HuH-7.5 (cell line): ENCODE measurements around the gene SGCD.
"Not testable (repeated sequence)": the region's sequence is repeated elsewhere in the genome, so short reads cannot be mapped to it uniquely, and the experiment has no call there.

ENCODE experiments used
- DNase-seq: peaks from one replicate; pipeline ENCODE4 v3.0.0; 2011; ENCODE audit warnings: low spot score

Gene SGCD

DNA sequence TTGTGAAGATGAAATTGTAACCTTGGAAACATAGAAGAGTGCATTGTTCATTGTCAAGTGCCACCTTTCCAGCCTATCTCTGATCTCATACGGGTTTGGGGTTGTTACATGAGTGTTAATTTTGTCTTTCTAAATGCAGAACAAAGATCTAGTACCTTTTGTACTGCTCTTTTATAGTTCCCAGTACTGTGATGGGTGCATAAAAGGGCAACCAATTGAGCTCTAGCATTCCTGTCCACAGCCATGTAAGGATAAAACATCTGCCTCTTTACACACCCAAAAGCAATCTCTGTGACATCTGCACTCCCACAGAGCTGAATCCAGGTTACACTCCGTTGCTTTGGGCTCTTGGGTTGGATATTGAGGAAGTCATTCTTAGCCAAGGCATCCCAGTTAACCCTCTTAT lies 255.2 kb downstream of the SGCD start:
- DNase-seq = no peak

DNA sequence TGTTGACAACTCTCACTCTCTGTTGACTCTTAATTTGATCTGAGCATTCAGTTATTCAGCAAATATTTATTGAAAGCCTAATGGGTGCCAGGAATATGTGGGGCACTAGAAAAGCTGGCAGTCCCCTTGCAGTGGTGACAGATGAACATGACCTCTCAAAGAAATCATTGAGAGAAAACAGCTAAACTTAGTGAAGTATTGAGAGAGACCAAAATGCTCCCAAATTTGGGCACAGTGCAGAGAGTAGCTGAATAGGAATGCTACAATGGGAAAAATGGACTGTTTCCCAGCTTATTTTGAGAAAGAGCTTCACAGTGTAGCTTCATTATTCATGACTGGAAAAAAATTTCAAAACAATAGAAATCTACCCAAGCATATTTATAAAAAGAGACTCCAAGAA lies 257.9 kb downstream of the SGCD start:
- no peak for DNase-seq

DNA sequence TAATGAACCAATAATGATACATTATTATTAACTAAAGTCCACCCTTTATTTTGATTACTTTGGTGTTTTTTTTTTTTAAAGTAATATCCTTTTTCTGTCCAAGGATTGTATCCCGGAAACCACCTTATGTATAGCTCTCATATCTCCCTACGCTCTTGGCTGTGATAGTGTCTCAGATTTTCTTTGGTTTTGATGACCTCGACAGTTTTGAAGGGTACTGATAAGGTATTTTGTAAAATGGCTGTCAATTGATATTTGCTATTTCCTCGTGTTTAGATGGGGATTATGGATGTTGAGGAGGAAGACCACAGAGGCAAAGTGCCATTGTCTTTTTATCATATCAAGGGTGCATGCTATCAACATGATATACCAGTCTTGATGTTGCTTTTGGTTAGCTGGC lies 259.0 kb downstream of the SGCD start:
- DNase-seq = no peak

DNA sequence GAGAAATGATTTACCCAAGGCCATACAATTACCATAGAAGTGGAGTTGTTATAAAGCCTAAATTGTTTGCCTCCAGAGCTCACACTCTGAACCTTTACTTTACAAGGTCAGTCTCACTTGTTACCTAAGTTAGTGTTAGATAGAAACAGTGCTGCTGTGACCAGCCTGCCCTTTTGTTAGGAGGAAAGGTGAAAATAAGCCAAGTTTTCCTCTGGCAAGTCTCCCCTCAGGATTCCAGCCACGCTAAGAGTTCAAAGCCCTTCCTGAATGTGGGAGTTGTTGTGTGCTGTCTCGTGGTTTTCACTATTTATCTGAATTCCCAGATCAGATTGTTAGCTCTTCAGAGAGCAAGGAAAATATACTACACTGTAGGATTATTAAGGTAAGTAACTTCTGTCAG lies 260.0 kb downstream of the SGCD start:
- DNase-seq = no peak

DNA sequence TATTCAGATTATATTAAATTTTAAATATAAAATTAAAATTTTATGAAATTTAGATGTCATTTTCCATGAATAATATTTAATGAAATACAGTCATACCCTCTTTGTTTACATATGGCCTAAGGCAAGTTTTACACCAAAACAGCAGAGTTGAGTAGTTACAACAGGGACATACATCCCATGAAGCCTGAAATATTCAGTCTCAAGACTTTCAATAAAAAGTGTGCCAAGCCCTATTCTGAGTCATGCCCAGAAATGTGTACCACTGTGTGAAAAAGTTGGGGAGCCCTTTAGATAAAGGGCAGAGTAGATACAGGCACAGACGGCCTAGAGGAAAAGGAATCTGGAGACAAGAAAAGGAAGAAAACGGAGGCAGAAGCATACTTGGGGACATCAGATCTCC lies 261.3 kb downstream of the SGCD start:
- DNase-seq = no peak

DNA sequence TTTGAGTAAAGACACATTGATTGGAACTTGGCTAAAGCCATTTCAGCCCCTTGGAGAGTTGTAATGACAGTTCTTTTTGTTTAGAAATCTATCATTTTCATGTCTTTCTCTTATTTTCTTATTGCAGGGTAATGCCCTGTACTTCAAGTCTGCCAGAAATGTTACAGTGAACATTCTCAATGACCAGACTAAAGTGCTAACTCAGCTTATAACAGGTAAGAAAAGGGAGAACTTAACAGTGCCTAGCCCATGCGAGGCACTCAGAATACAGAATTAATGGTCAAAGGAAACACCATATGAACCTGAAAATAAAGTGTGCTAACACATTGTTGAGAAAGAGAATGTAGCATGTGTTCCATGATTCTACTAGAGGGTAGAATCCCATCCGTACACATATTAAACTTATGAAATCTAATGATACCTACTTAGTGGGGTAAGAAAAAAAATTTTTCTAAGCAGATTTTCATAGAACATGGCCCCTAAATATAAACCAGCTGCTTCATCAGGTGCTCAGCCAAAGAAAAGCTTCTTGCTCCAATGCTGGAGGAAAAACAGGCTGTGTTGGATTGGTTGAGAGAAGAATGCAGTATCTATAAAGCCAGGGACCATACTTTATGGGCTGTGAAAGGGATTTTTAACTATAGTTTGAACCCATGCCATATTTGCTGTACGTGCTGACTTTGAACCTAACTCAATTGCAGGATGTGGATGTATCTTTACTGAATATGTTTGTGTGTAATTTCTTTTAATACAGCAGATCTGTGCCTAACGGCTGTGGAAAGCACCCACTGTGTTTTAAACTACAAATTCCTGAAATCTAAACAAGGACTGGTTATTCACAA lies 262.4 kb downstream of the SGCD start:
- no peak for DNase-seq

DNA sequence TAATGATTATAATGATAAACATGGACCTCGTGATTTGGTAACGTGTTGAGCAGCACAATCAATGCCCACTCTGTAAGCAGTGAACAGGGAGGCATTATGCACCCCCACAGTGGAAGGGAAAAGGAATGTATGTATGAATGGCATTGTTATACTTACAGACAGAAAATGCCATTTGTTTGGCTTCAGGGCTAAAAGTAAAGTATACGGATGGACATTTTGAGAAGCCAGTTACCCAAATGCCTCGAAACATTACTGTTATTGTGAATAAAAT lies 262.9 kb downstream of the SGCD start:
- DNase-seq = no peak

DNA sequence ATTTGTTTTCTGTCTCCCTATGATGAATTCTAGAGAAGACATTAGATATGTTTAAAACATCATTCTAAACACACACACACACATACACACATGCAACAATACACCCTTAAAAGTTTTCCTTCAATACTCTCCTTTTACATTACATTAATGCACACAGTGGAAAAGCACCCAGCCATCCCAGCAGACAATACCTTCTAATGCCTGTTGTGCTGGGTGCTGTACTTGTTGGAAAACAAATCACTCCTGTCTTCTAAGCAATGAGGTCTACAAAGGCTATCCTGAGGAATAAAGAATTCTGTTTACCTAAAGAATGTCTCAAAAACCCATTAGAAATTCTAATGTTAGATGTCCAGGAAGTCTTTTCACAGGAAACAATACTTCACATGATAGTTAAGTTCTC lies 264.0 kb downstream of the SGCD start:
- no peak for DNase-seq

DNA sequence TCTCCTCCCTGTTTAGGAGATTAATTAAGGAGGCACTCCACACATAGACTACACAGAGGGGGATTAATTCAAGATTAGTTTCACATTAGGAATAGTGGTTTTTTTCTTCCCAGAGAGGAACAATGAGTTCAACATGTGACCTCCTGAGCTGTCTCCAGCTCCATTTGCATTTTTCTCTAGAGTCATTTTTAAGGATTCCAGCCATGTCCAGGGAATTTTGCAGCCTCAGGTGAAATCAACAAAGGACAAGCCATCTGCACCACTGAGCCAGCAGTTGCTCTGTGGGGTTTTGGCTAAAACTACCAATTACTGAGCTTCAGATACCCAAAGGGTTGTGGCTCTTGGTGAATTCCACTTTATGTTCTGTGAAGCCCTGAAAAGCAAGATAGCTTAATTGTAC lies 264.7 kb downstream of the SGCD start:
- DNase-seq = no peak

DNA sequence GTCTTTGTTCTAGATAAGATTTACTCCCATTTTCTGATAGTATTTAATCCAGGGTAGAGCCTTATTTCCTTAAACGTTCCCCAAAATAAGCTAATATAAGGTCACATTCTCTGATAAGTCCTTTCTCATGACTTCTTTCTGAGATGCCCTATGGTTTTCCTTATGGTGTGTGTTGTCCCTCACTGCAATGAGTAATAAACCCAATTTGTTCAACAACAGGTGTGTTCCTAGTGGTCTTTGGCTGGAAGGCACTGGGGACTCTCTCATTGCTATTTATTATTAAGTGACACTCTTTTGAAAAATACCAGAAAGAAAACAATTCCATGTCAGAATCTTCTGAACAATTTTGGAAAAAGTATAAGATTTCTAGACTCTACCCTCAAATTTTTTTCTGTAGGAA lies 266.6 kb downstream of the SGCD start:
- no peak for DNase-seq

DNA sequence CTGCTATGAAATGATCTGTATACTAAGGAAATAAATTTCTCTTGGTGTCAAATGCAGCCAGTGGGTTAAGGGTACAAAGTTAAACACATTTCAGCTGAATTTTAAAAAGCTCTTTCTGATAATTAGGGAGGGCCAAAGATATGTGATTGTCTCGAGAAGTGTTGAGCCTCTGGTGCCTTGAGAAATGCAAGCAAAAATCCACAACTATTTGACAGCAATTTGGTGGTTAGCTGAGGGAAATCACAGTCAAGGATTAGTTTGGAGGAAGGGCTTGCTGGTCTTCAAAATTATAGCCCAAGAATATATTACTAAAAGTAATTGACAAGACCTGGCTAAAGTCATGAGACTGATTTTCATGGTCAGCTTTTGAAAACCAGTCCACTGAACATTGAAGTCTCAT lies 267.4 kb downstream of the SGCD start:
- no peak for DNase-seq

DNA sequence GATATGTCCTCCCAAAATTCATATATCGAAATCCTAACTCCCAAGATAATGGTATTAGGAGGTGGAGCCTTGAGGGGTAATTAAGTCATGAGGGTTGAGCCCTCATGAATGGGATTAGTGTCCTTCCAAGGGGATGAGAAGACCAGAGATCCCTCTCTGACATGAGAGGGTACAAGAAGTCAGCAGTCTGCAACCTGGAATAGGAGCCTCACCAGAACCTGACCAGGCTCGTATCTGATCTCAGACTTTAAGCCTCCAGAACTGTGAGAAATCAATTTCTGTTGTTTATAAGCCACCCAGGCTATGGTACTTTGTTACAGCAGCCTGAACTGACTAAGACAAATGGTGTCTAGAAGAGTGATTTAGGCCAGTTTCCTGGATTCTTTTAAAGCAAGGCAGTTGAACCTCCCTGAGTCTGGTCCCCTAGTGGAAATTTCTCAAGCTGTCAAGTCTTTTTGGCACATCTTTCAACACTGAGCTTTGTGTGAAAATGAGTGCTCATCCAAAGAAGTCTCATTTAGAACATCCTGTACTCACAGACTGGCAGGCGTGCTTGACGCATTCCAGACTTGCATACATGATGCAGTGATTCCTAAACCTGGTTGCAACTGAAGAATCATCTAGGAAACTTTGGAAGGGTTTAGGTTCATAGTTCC lies 268.3 kb downstream of the SGCD start:
- DNase-seq = no peak

DNA sequence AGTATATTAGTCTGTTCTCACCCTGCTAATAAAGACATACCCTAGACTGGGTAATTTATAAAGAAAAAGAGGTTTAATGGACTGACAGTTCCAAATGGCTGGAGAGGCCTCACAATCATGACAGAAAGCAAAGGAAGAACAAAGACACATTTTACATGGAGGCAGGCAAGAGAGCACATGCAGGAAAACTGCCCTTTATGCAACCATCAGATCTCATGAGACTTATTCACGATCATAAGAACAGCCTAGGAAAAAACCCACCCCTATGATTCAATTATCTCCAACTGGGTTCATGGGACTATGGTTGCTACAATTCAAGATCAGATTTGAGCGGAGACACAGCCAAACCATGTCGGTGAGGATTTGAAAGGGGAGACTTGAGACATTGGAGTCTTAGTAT lies 270.3 kb downstream of the SGCD start:
- DNase-seq = no peak

DNA sequence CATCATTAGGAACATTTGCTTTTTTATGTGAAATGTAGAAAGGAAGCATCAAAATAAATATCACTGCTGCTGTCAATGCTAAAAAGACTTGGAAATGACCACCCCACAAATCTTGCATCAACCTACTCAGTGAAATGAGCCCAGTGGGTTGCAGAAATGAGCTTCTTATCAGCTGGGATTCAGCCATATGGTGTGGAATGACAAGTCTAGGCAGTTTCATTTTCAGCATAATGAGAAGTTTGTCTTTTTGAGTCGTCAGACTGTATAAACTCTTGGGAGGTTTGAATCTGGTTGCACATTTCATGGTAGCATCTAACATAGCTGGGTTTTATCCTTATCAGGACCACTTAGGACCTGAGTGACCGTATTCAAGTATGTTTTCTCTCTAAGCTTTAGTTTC lies 272.0 kb downstream of the SGCD start:
- DNase-seq = no peak

DNA sequence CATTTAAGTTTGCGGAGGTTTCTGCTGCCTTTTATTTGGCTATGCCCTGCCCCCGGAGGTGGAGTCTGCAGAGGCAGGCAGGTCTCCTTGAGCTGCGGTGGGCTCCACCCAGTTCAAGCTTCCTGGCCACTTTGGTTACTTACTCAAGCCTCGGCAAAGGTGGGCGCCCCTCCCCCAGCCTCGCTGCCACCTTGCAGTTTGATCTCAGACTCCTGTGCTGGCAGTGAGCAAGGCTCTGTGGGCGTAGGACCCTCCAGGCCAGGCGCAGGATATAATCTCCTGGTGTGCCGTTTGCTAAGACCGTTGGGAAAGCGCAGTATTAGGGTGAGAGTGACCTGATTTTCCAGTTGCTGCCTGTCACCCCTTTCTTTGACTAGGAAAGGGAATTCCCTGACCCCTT lies 283.6 kb downstream of the SGCD start:
- not testable (repeated sequence) for DNase-seq

DNA sequence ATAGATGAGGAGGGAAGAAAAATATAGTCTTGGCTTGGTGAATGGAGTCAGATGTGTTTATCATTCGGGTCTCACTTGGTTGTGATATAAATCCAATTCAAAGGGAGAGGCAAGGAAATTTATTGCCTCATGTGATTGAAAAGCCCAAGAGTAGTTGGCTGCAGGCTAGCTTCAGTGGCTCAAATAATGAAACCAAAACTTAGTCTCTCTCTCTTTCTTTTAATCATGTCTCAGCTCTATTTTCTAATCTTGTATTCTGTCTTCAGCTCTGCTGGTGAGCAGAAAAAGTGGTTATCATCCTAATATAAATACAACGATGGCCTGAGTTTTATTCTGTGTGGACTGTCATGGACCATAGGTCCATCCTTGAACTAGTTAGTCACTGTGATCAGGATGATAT lies 288.9 kb downstream of the SGCD start:
- no peak for DNase-seq

DNA sequence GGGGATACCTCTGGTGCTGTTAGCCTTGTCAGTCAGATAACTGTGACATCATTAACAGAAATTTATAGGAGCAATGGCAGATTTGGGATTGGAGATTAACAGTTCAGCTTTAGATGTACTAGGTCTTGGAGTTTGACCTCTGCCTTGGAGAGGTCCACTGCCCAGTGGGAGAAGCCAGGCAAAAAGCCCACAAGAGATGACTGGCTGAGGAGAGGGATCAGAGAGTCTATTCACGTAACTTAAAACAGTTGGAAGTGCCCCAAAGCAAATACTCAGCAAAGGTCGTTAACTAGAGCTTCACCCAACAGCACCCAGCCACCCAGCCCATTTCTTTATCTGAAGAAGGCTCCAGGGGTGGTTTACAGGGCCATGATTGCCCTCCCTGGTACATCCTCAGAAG lies 290.5 kb downstream of the SGCD start:
- DNase-seq = no peak

DNA sequence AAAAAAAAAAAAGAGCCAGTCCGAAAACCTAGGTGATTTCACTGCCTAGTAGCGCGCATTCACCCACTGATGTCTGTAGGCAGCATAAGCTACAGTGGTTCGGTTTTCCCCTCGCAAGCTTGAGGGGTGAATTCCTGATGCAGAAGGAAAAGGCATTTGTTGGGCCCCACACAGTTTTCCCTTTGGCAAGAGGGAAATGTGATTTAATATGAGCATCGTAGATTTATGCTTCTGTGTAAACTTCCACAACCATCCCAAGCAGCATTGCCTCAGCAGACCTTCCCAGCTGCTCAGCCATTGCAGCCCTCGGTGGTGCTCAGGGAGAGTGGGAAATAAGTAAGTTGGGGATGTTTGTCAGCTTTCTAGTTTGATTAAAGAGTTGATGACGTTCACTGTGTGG lies 291.6 kb downstream of the SGCD start:
- DNase-seq = no peak

DNA sequence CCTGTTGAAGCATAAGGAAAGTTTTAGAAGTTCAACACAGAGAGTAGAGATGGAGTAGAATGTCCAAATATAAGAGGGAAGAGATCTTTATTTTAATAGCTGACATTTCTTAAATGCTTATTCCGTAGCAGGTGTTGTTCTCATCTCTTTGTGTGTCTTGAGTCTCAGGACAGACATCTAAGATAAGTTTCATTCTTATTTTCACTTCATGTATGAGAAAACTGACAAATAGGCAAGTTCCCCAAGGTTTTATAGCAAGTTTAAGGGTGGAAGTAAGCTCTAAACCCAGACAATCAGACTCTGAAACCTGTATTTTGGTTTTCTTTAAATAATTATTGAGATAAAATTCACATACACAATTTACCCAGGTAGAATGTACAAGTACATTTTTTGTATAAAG lies 294.8 kb downstream of the SGCD start:
- DNase-seq = no peak

DNA sequence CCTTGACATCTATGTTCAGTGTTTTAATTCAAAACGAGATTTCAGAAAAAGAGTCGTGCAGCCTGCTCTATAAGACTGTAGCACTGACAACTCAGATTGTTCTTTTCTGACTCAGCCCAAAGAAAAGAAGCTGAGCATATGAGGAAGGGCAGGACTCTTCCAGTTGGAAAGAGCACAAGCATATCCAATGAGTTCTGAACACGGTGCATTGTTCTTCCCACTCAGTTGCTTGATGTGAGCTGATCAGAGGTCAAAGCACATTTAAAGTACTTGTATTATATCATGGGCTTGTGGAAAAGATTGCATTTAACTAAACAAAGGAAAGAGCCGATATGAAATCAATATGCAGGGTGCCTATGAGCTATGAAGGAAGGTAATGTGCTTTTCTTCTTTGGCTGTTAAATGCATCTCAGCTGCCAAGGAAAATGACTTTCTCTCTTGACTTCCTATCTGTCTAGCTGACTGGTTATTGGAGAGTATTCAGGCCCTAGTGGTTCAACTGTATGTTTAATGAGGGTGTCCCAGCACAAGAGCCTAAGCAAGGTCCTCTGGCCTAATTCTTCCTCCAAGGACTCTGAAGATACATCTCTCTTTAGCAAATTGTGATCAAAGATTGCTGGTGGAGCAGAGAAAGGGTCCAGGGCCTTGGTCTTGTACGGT lies 296.5 kb downstream of the SGCD start:
- no peak for DNase-seq

DNA sequence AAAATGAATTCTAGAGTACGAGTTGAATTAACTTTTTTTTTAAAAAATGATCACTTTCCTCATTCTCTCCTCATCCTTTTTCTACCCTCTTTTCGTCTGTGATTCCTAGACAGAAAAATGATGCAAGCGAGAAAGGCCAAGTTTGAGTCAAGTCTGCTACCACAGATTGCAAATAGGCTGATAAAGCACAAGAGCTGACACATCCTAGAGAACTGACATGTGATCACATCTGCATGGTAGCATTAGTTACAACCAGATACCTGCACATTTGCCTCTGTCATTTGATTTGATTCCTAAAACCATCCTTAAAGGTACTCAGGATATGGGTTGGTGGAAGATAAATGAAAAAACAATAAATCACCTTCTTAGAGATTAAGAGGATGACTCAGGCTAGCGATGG lies 297.7 kb downstream of the SGCD start:
- DNase-seq = no peak

DNA sequence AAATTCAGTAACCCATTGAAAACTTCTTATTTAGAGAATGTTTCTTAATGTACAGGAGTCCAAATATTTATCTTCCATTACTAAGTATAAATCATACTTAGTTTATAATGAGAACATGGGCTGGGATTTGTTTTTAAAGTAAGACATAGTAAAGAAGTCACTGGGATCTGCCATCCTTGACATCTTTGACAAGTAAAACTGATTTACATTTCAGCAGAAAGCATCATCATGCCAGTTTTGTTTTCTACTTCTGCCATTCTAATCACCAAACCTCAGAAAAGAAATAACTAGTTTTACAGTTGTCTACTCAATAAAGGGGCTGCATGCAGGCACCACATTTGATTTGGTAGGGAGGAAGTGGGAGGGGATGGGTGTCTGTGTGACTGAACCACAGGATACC lies 301.5 kb downstream of the SGCD start:
- DNase-seq = no peak

DNA sequence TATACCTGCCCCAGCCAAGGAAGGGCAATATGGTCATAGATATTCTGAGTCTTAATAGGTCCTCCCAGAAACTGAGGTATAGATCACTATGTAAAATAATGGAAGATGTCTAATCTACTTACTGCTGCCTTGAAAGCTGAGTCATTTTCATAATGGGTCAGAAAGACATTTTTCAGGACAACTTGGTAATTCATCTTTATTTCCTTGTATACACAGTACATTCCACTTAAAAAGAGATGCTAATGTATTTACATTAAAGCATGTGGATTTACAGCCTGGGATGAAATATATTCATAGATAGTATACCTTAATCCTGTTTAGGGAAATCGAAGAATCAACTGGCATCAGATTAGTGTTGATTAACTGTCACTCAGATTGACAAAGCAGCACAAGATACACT lies 304.0 kb downstream of the SGCD start:
- no peak for DNase-seq

DNA sequence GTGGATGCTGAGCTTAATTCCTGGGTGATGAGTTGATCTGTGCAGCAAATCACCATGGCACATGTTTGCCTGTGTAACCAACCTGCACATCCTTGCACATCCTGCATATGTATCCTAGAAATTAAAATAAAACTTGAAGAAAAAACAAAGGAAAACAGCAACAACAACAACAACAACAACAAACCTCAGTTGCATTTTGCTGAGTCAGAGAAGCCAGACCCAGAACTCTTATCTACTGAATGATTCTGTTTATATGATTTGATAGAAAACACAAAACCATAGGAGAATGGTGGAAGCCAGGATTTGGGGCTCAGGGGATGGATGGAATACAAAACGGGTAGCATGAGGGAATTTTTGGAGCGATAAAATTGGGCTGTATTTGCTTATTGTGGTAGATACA lies 307.3 kb downstream of the SGCD start:
- no peak for DNase-seq
